Caco-2 (cell line): ENCODE data around the gene RNASET2. TPM values are rescaled to one million over a fixed set of nuclear protein-coding genes. Genes with fewer than 3 reads are reported as not detected.

Source experiments
- BruUV-seq: library from RNA; stranded (reverse); fragments of 400-500 nt; replicated peaks from 2 replicates; lab custom pipeline; 2021; lab: Mats Ljungman, UMichigan
- CTCF ChIA-PET: fragments of 300-600 bp; sonication (Branson Sonifier 250); formaldehyde crosslinking; loops from one replicate; lab custom pipeline; 2022; ENCODE audit warnings: antibody characterized with exemption; lab: Charles Lee
- POLR2A ChIA-PET: fragments of 300-600 bp; sonication (Branson Sonifier 250); formaldehyde crosslinking; loops from one replicate; lab custom pipeline; 2022; ENCODE audit warnings: antibody characterized with exemption; lab: Charles Lee
- DNase-seq, 2 experiments: peaks; one replicate each; pipeline versions ENCODE4 v3.0.0 to v3.0.0-alpha.2; 2020 to 2022
- H3K27me3 ChIP-seq: replicated peaks from 2 replicates; pipeline ENCODE4 v1.6.0; 2011; ENCODE audit warnings: low read length; ENCODE audit not compliant: control insufficient read depth, insufficient read depth
- H3K36me3 ChIP-seq: 2 replicates; pipeline ENCODE4 v1.5.1; 2011; ENCODE audit warnings: low read length; ENCODE audit not compliant: control insufficient read depth, insufficient read depth
- H3K4me1 ChIP-seq: fragments of 250-450 bp; sonication (Bioruptor Pico); 2 replicates; pipeline ENCODE4 v1.5.1; 2020; ENCODE audit warnings: mild to moderate bottlenecking
- H3K4me3 ChIP-seq: 2 replicates; pipeline ENCODE4 v1.5.1; 2011; ENCODE audit warnings: low read depth, mild to moderate bottlenecking, control low read depth, low read length
- H3K9me3 ChIP-seq: fragments of 250-450 bp; sonication (Bioruptor Pico); 2 replicates; pipeline ENCODE4 v1.5.1; 2020; ENCODE audit warnings: mild to moderate bottlenecking, moderate library complexity
- H3K27ac Mint-ChIP-seq: one replicate; pipeline ENCODE4 v1.8.0; 2022; ENCODE audit warnings: mixed read lengths; ENCODE audit not compliant: unreplicated experiment
- H3K27me3 Mint-ChIP-seq: one replicate; pipeline ENCODE4 v1.8.0; 2022; ENCODE audit warnings: mixed read lengths; ENCODE audit not compliant: insufficient read depth, unreplicated experiment
- H3K36me3 Mint-ChIP-seq: one replicate; pipeline ENCODE4 v1.8.0; 2022; ENCODE audit warnings: mild to moderate bottlenecking, mixed read lengths; ENCODE audit not compliant: insufficient read depth, unreplicated experiment
- H3K4me1 Mint-ChIP-seq: one replicate; pipeline ENCODE4 v1.8.0; 2022; ENCODE audit warnings: low read depth, mixed read lengths; ENCODE audit not compliant: unreplicated experiment
- H3K4me3 Mint-ChIP-seq: one replicate; pipeline ENCODE4 v1.8.0; 2022; ENCODE audit warnings: mild to moderate bottlenecking, moderate library complexity, mixed read lengths; ENCODE audit not compliant: unreplicated experiment
- H3K9me3 Mint-ChIP-seq: one replicate; pipeline ENCODE4 v1.8.0; 2022; ENCODE audit warnings: mixed read lengths; ENCODE audit not compliant: unreplicated experiment
- intact Hi-C: fragments of 100-400 bp; cut with micrococcal nuclease; formaldehyde crosslinking; loops from one replicate; pipeline ENCODE4 v1.10.0; 2022; ENCODE audit not compliant: unreplicated experiment
- total RNA-seq: library from RNA; stranded (reverse); gene quantifications from 2 replicates; pipeline ENCODE4 v1.2.3, GENCODE V29; 2022
- TF ChIP-seq, protein P1 (sequence below), 2 experiments: fragments of 200-600 bp in 1 of 2; IDR thresholded peaks; 1 replicate in 1 of 2; 2 replicates in 1 of 2; pipeline versions ENCODE4 v1.5.1 to v1.8.0; 2011 to 2022; ENCODE audit warnings: antibody characterized with exemption in 1 of 2, control low read depth in 1 of 2, inconsistent platforms in 1 of 2, low read depth in 1 of 2, low read length in 1 of 2, mild to moderate bottlenecking in 1 of 2, moderate library complexity in 1 of 2; ENCODE audit not compliant: insufficient read depth in 1 of 2, severe bottlenecking in 1 of 2, unreplicated experiment in 1 of 2

RNASET2 gene
- total RNA-seq, 1 experiment from 2014 or later = 59.1 TPM

DNA sequence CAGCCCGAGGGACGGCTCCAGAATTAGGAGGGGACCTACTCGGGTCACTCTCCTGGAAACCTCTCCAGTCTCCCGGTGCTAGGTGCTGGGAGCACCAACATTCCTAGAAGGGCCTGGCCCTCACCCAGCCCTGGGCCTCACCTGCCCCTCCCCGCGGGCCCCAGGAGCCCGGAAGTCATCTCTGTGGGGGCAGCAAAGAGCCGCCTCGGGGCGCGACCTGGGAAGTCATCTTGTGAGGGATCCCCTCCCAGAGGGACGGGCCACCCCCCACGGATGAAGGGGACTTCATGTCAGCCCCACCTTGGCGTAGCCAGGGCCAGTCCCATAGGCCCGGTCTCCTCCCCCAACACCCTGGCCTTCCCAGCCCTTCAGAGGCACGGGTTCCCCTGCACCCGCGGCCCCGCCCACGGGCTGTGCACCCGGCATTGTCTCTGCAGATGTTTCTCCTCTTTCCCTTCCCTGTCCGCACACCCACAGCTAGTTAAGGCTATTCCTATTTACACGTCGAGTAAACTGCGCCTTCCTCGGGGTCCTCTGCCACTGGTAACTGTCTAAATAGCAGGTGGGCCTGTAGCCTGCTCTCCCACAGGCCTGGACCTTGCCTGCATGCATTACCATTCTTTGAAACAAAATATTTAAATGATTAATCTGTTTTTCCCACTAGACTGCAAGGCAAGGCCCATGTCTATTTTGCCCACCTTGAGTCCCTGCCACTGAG lies 896 bp upstream of the RNASET2 start:
- DNase-seq = peak; percentile 59 to 63
- ChIA-PET POLR2A (no interaction called here), CTCF (interaction anchor here (0.7 to 1.2 kb wide), 4 partner anchors 28 to 185 kb away, joined by 3 to 6 read pairs (median 4); partner anchors contain the start of gene CEP43)
- Mint-ChIP-seq H3K4me1 (peaks cover 18% of the 10 kb centered on the region), H3K27me3 (no peaks in the 10 kb centered on the region), H3K27ac (no peak overlapping the region), H3K4me3 (peak overlapping the region; percentile 73), H3K9me3 (no peaks in the 10 kb centered on the region), H3K36me3 (peaks cover 22% of the 10 kb centered on the region)
- Histone ChIP-seq H3K36me3 (no peaks in the 10 kb centered on the region), H3K9me3 (no peaks in the 10 kb centered on the region), H3K4me1 (peaks cover 22% of the 10 kb centered on the region), H3K27me3 (no peaks in the 10 kb centered on the region), H3K4me3 (peak overlapping the region; percentile 93)
- BruUV-seq = TSS peak; percentile 41
- TF ChIP-seq, protein P1, sequence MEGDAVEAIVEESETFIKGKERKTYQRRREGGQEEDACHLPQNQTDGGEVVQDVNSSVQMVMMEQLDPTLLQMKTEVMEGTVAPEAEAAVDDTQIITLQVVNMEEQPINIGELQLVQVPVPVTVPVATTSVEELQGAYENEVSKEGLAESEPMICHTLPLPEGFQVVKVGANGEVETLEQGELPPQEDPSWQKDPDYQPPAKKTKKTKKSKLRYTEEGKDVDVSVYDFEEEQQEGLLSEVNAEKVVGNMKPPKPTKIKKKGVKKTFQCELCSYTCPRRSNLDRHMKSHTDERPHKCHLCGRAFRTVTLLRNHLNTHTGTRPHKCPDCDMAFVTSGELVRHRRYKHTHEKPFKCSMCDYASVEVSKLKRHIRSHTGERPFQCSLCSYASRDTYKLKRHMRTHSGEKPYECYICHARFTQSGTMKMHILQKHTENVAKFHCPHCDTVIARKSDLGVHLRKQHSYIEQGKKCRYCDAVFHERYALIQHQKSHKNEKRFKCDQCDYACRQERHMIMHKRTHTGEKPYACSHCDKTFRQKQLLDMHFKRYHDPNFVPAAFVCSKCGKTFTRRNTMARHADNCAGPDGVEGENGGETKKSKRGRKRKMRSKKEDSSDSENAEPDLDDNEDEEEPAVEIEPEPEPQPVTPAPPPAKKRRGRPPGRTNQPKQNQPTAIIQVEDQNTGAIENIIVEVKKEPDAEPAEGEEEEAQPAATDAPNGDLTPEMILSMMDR (IDR thresholded peaks at IDR 0.05; ENCODE audit: insufficient read depth in 1 of 2, low read depth in 1 of 2, low read length in 1 of 2, severe bottlenecking in 1 of 2, unreplicated experiment in 1 of 2) = no peak
- intact Hi-C loops = loop anchor here (2.0 to 5.0 kb wide), 2 partner anchors 32 to 95 kb away; no protein-coding TSS in a partner anchor

DNA sequence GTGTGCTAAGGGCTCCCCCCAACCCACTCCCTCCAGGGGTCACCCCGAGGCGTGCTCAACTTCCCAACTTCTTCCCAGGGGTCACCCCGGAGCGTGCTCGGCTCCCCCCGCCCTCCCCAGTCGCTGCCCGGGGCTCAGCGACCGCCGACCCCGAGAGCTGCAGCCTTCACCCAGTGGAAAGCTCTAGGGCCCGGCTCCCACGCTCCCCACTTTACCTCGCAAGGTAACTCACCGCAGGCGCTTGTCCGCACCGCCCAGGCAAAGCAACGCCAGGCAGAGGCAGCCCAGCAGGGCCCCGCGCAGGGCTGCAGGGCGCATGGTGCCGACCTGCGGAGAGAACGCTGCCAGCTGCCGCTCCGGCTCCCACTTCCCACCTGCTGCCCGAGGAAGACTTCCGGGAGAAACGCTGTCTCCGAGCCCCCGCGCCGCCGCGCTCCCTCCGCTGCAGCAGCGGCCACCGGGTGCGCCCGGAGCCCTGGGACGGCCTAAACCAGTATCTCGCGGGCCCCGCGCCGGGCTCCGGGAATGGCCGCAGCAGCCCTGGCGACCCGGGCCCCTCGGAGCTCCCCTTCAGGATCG lies 396 bp downstream of the RNASET2 start:
- Mint-ChIP-seq H3K27me3 (no peaks in the 10 kb centered on the region), H3K9me3 (no peaks in the 10 kb centered on the region), H3K27ac (peak overlapping the region; percentile 53), H3K4me3 (peak overlapping the region; percentile 73), H3K36me3 (peaks cover 22% of the 10 kb centered on the region), H3K4me1 (peaks cover 21% of the 10 kb centered on the region)
- DNase-seq = no peak
- Histone ChIP-seq H3K9me3 (no peaks in the 10 kb centered on the region), H3K4me1 (peaks cover 22% of the 10 kb centered on the region), H3K27me3 (no peaks in the 10 kb centered on the region), H3K36me3 (no peaks in the 10 kb centered on the region), H3K4me3 (peak overlapping the region; percentile 93)
- ChIA-PET POLR2A (interaction anchor here (0.6 kb wide), 1 partner anchor 246 kb away, joined by 6 read pairs; no protein-coding TSS in a partner anchor), CTCF (interaction anchor here (0.6 to 1.2 kb wide), 3 partner anchors 27 to 181 kb away, joined by 5 to 14 read pairs (median 9); no protein-coding TSS in a partner anchor)
- intact Hi-C loops = loop anchor here (1.0 to 5.0 kb wide), 3 partner anchors 33 to 94 kb away; no protein-coding TSS in a partner anchor
- TF ChIP-seq, protein P1 (IDR thresholded peaks at IDR 0.05; ENCODE audit: insufficient read depth in 1 of 2, low read depth in 1 of 2, low read length in 1 of 2, severe bottlenecking in 1 of 2, unreplicated experiment in 1 of 2) = no peak
- BruUV-seq = TSS peak; percentile 50

DNA sequence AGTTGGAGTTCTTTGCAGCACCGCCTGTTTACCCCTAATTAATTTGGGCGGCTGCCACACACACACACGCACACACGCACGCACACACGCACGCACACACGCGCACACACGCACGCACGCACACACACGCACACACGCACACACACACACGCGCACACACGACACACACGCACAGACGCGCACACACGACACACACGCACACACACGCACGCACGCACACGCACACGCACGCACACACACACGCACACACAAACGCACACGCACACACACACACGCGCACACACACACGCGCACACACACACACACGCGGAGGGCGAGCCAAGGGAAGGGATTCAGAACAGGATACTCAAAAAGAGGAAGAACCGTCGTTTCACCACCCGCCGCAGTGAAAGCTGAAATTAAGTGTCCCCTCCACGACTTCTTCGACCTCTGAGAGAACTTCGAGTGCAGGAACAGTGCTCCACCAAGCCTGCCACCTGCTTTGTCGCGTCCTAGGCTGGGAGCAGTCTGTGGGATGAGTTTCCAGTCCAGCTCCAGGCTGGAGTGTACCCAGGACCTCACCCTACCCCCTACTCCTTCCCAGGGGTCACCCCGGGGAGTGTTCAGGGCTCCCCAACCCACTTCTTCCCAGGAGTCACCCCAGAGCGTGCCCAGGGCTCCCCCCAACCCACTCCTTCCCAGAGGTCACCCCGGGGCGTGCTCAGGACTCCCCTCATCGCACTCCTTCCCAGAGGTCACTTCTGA lies 1.1 kb downstream of the RNASET2 start:
- no TSS peak for BruUV-seq
- peak in 1 of 2 experiments; percentile 23 for DNase-seq
- Mint-ChIP-seq H3K4me1 (peaks cover 28% of the 10 kb centered on the region), H3K9me3 (no peaks in the 10 kb centered on the region), H3K27me3 (no peaks in the 10 kb centered on the region), H3K27ac (peak overlapping the region; percentile 53), H3K36me3 (peaks cover 22% of the 10 kb centered on the region), H3K4me3 (peak overlapping the region; percentile 73)
- Histone ChIP-seq H3K36me3 (no peaks in the 10 kb centered on the region), H3K9me3 (no peaks in the 10 kb centered on the region), H3K4me1 (peaks cover 22% of the 10 kb centered on the region), H3K27me3 (no peaks in the 10 kb centered on the region), H3K4me3 (peak overlapping the region; percentile 93)
- ChIA-PET CTCF (no interaction called here), POLR2A (no interaction called here)
- intact Hi-C loops = loop anchor here (5.0 kb wide), 1 partner anchor 93 kb away; no protein-coding TSS in a partner anchor
- TF ChIP-seq, protein P1 (IDR thresholded peaks at IDR 0.05; ENCODE audit: insufficient read depth in 1 of 2, low read depth in 1 of 2, low read length in 1 of 2, severe bottlenecking in 1 of 2, unreplicated experiment in 1 of 2) = no peak
